H1 (cell line): ENCODE results near the gene PRKN. TPM values are rescaled to one million over a fixed set of nuclear protein-coding genes. Genes with fewer than 3 reads are reported as not detected.

Source experiments
- CTCF ChIA-PET: fragments of 300-600 bp; sonication (Branson Sonifier 250); formaldehyde crosslinking; loops from one replicate; lab custom pipeline; 2021; ENCODE audit not compliant: partially characterized antibody; lab: Charles Lee
- POLR2A ChIA-PET: fragments of 300-600 bp; sonication (Branson Sonifier 250); formaldehyde crosslinking; loops from one replicate; lab custom pipeline; 2021; ENCODE audit warnings: inconsistent platforms; ENCODE audit not compliant: partially characterized antibody; lab: Charles Lee
- DNase-seq, 2 experiments: peaks; one replicate each; pipeline versions ENCODE4 v3.0.0 to v3.0.0-alpha.2; 2010 to 2022; ENCODE audit warnings: low spot score in 2 of 2, low read depth in 1 of 2, mixed read lengths in 1 of 2
- FAIRE-seq: peaks from 2 replicates; lab custom pipeline; 2011; peaks lifted over from hg19 to GRCh38; lab: Jason Lieb, UNC
- H2AFZ ChIP-seq: 2 replicates; pipeline ENCODE4 v1.8.1; 2012; ENCODE audit warnings: low read length, inconsistent platforms
- H2AK5ac ChIP-seq: 2 replicates; pipeline ENCODE4 v1.6.1; 2013; ENCODE audit warnings: low read depth, low read length
- H2BK120ac ChIP-seq: replicated peaks from 2 replicates; pipeline ENCODE3; 2013; ENCODE audit warnings: low read depth, low read length, inconsistent platforms
- H2BK12ac ChIP-seq: 2 replicates; pipeline ENCODE4 v1.6.1; 2013; ENCODE audit warnings: low read depth, low read length
- H2BK15ac ChIP-seq: 2 replicates; pipeline ENCODE4 v1.6.1; 2013; ENCODE audit warnings: low read length
- H2BK20ac ChIP-seq: 2 replicates; pipeline ENCODE4 v1.6.1; 2013; ENCODE audit warnings: low read length
- H2BK5ac ChIP-seq: 2 replicates; pipeline ENCODE4 v1.6.1; 2013; ENCODE audit warnings: low read depth, low read length
- H3K14ac ChIP-seq: 2 replicates; pipeline ENCODE4 v1.6.1; 2013; ENCODE audit warnings: inconsistent platforms; ENCODE audit not compliant: insufficient read length
- H3K18ac ChIP-seq: 2 replicates; pipeline ENCODE4 v1.6.1; 2013; ENCODE audit warnings: low read length; ENCODE audit errors: extremely low read depth
- H3K23ac ChIP-seq: 2 replicates; pipeline ENCODE4 v1.6.1; 2013; ENCODE audit warnings: inconsistent platforms; ENCODE audit not compliant: insufficient read length
- H3K23me2 ChIP-seq: 2 replicates; pipeline ENCODE4 v1.6.1; 2013; ENCODE audit warnings: low read depth, low read length
- H3K27ac ChIP-seq: 2 replicates; pipeline ENCODE4 v1.6.1; 2011; ENCODE audit warnings: low read depth, low read length, inconsistent platforms
- H3K27me3 ChIP-seq, 4 experiments: replicated peaks in 1 of 4; 1 replicate in 1 of 4; 2 replicates in 3 of 4; pipeline versions ENCODE4 v1.6.1 to v1.8.1; 2011 to 2013; ENCODE audit warnings: low read length in 3 of 4, mild to moderate bottlenecking in 3 of 4, inconsistent platforms in 2 of 4, mixed read lengths in 2 of 4, moderate library complexity in 1 of 4; ENCODE audit not compliant: control insufficient read depth in 3 of 4, insufficient read depth in 3 of 4; ENCODE audit errors: extremely low read depth in 1 of 4
- H3K36me3 ChIP-seq, 4 experiments: 2 replicates each; pipeline versions ENCODE4 v1.6.1 to v1.8.1; 2011 to 2013; ENCODE audit warnings: mild to moderate bottlenecking in 4 of 4, low read length in 3 of 4, moderate library complexity in 2 of 4, control low read depth in 1 of 4, inconsistent platforms in 1 of 4; ENCODE audit not compliant: insufficient read depth in 4 of 4, control insufficient read depth in 2 of 4
- H3K4ac ChIP-seq: replicated peaks from 2 replicates; pipeline ENCODE3; 2013; ENCODE audit warnings: low read length, low read depth, mixed read lengths, inconsistent platforms; ENCODE audit not compliant: insufficient read length
- H3K4me1 ChIP-seq, 4 experiments: replicated peaks in 1 of 4; 1 replicate in 1 of 4; 2 replicates in 3 of 4; pipeline versions ENCODE4 v1.6.1 to v1.8.1; 2011 to 2013; ENCODE audit warnings: low read length in 3 of 4, inconsistent platforms in 2 of 4, mixed read lengths in 1 of 4; ENCODE audit not compliant: insufficient read depth in 4 of 4, control insufficient read depth in 3 of 4
- H3K4me2 ChIP-seq, 2 experiments: 2 replicates each; pipeline versions ENCODE4 v1.6.1 to v1.8.1; 2011 to 2013; ENCODE audit warnings: low read depth in 2 of 2, low read length in 2 of 2, control low read depth in 1 of 2, inconsistent platforms in 1 of 2, mild to moderate bottlenecking in 1 of 2; ENCODE audit not compliant: insufficient read depth in 1 of 2
- H3K4me3 ChIP-seq, 4 experiments: fragments of 200-600, 300-600 bp in 1 of 4; sonication (generic), shearing (Covaris generic), sonication (Bioruptor Twin) in 1 of 4; 2 replicates each; pipeline versions ENCODE4 v1.5.1 to v1.8.1; 2011 to 2016; ENCODE audit warnings: low read length in 4 of 4, low read depth in 3 of 4, control low read depth in 2 of 4, inconsistent platforms in 2 of 4, mild to moderate bottlenecking in 2 of 4, mixed read lengths in 1 of 4, moderate library complexity in 1 of 4; ENCODE audit not compliant: insufficient read depth in 2 of 4; ENCODE audit errors: extremely low read depth in 1 of 4
- H3K56ac ChIP-seq: replicated peaks from 2 replicates; pipeline ENCODE3; 2013; ENCODE audit warnings: low read depth, mild to moderate bottlenecking, mixed read lengths, low read length, inconsistent platforms; ENCODE audit not compliant: insufficient read length
- H3K79me1 ChIP-seq: 2 replicates; pipeline ENCODE4 v1.6.1; 2013; ENCODE audit warnings: low read depth, low read length, control low read depth
- H3K79me2 ChIP-seq, 2 experiments: 2 replicates each; pipeline versions ENCODE4 v1.6.1 to v1.8.1; 2012 to 2013; ENCODE audit warnings: low read length in 2 of 2, mild to moderate bottlenecking in 2 of 2, inconsistent platforms in 1 of 2; ENCODE audit not compliant: insufficient read depth in 2 of 2, control insufficient read depth in 1 of 2
- H3K9ac ChIP-seq, 4 experiments: replicated peaks in 1 of 4; 1 replicate in 1 of 4; 2 replicates in 3 of 4; pipeline versions ENCODE4 v1.6.1 to v1.8.1; 2011 to 2013; ENCODE audit warnings: low read depth in 3 of 4, low read length in 3 of 4, control low read depth in 2 of 4, mild to moderate bottlenecking in 2 of 4, moderate library complexity in 2 of 4, inconsistent platforms in 1 of 4; ENCODE audit errors: extremely low read depth in 1 of 4
- H3K9me3 ChIP-seq, 2 experiments: 2 replicates each; pipeline versions ENCODE4 v1.6.1 to v1.8.1; 2012 to 2013; ENCODE audit warnings: mild to moderate bottlenecking in 2 of 2, moderate library complexity in 2 of 2, control low read depth in 1 of 2, inconsistent platforms in 1 of 2, low read depth in 1 of 2, low read length in 1 of 2, mixed read lengths in 1 of 2; ENCODE audit not compliant: insufficient read depth in 2 of 2
- H4K20me1 ChIP-seq, 2 experiments: replicated peaks in 1 of 2; 2 replicates each; pipeline versions ENCODE3 to v1.8.1; 2011 to 2013; ENCODE audit warnings: inconsistent platforms in 2 of 2, low read length in 2 of 2, mild to moderate bottlenecking in 1 of 2; ENCODE audit not compliant: insufficient read depth in 2 of 2, control insufficient read depth in 1 of 2
- H4K5ac ChIP-seq: 2 replicates; pipeline ENCODE4 v1.6.1; 2013; ENCODE audit warnings: low read length, low read depth, mixed read lengths, inconsistent platforms; ENCODE audit not compliant: insufficient read length
- H4K8ac ChIP-seq: 2 replicates; pipeline ENCODE4 v1.8.0; 2013; ENCODE audit warnings: mild to moderate bottlenecking, moderate library complexity, low read length, inconsistent platforms; ENCODE audit not compliant: insufficient read depth; ENCODE audit errors: extremely low read depth
- H4K91ac ChIP-seq: replicated peaks from 2 replicates; pipeline ENCODE3; 2013; ENCODE audit warnings: low read length, mixed read lengths, inconsistent platforms; ENCODE audit not compliant: insufficient read length
- HDAC2 ChIP-seq, 2 experiments: fragments of 300-600 bp in 1 of 2; sonication (generic) in 1 of 2; IDR thresholded peaks; 2 replicates each; pipeline ENCODE4 v1.6.1; 2011 to 2012; ENCODE audit warnings: low read depth in 2 of 2, low read length in 2 of 2, mild to moderate bottlenecking in 2 of 2, moderate library complexity in 2 of 2, borderline replicate concordance in 1 of 2, inconsistent platforms in 1 of 2
- HDAC6 ChIP-seq: IDR thresholded peaks from one replicate; pipeline ENCODE4 v1.7.1; 2012; ENCODE audit warnings: low read depth, mild to moderate bottlenecking, inconsistent platforms, low read length, moderate library complexity
- KDM1A ChIP-seq: fragments of 200-600, 300-600 bp; sonication (generic); IDR thresholded peaks from 2 replicates; pipeline ENCODE4 v1.7.1; 2016; ENCODE audit warnings: mild to moderate bottlenecking, low read length, borderline replicate concordance
- NANOG ChIP-seq: IDR thresholded peaks from 2 replicates; pipeline ENCODE4 v1.6.1; 2011; ENCODE audit warnings: low read length, low read depth, mild to moderate bottlenecking, inconsistent platforms; ENCODE audit not compliant: insufficient read depth, poor library complexity, severe bottlenecking
- POLR2AphosphoS5 ChIP-seq: IDR thresholded peaks from 2 replicates; pipeline ENCODE4 v1.6.1; 2011; ENCODE audit warnings: low read depth, low read length
- POU5F1 ChIP-seq: IDR thresholded peaks from 2 replicates; pipeline ENCODE4 v1.6.1; 2011; ENCODE audit warnings: low read depth, mild to moderate bottlenecking, low read length, moderate library complexity
- RNF2 ChIP-seq: fragments of 200-900, 300-1000 bp; sonication (generic); IDR thresholded peaks from 2 replicates; pipeline ENCODE4 v1.7.1; 2016; ENCODE audit warnings: borderline replicate concordance, low read depth, mild to moderate bottlenecking, antibody characterized with exemption, low read length; ENCODE audit not compliant: poor library complexity, severe bottlenecking; ENCODE audit errors: missing control alignments
- RXRA ChIP-seq: IDR thresholded peaks from 2 replicates; pipeline ENCODE4 v1.6.1; 2011; ENCODE audit warnings: low read depth, mild to moderate bottlenecking, low read length, moderate library complexity; ENCODE audit not compliant: insufficient read depth
- SIN3A ChIP-seq, 2 experiments: IDR thresholded peaks in 1 of 2; conservative IDR thresholded peaks in 1 of 2; 2 replicates each; pipeline ENCODE4 v1.6.1; 2011 to 2012; ENCODE audit warnings: low read length in 2 of 2, improper control_type of control experiment in 1 of 2, low read depth in 1 of 2, mild to moderate bottlenecking in 1 of 2
- SRF ChIP-seq: IDR thresholded peaks from 2 replicates; pipeline ENCODE4 v1.6.1; 2011; ENCODE audit warnings: mild to moderate bottlenecking, low read depth, low read length, moderate library complexity
- TAF1 ChIP-seq: IDR thresholded peaks from 2 replicates; pipeline ENCODE4 v1.6.1; 2011; ENCODE audit warnings: mild to moderate bottlenecking, low read depth, low read length
- TCF12 ChIP-seq: IDR thresholded peaks from 2 replicates; pipeline ENCODE4 v1.6.1; 2011; ENCODE audit warnings: low read depth, mild to moderate bottlenecking, low read length
- YY1 ChIP-seq: IDR thresholded peaks from 2 replicates; pipeline ENCODE4 v1.6.1; 2011; ENCODE audit warnings: low read depth, mild to moderate bottlenecking, low read length
- WGBS, 2 experiments: shearing (Covaris generic) in 1 of 2; methylation state at CpG; one replicate each; pipeline versions ENCODE4 v1.1.6 to v1.1.7; 2013 to 2015; ENCODE audit warnings: low lambda C conversion rate in 2 of 2, mixed read lengths in 2 of 2, inconsistent platforms in 1 of 2, low coverage in 1 of 2, missing lambda C conversion rate in 1 of 2; ENCODE audit not compliant: insufficient replicate concordance in 2 of 2, insufficient coverage in 1 of 2, insufficient read length in 1 of 2; ENCODE audit errors: extremely low coverage in 1 of 2, missing lambda C conversion rate in 1 of 2; 5-methylcytosine and 5-hydroxymethylcytosine counted together
- polyA plus RNA-seq, 7 experiments: library from polyadenylated mRNA; depleted of rRNA in 3 of 7; stranded (reverse) in 5 of 7; unstranded in 2 of 7; fragments of >200 nt in 5 of 7; fragments of 200-250 nt in 2 of 7; gene quantifications; 1 replicate in 5 of 7; 2 replicates in 1 of 7; 4 replicates in 1 of 7; pipeline versions ENCODE4 v1.2.1 to v1.2.3, GENCODE V29; 2011 to 2013; ENCODE audit warnings: missing spikeins in 2 of 7, mixed read lengths in 2 of 7
- total RNA-seq: library from RNA; stranded (reverse); fragmentation: NEBNext Ultra II Directional; extraction: Animal tissue kit (Norgen Biotek cat#: 25700); gene quantifications from 2 replicates; pipeline ENCODE4 v1.2.1, GENCODE V29; 2021

PRKN gene
- total and polyA plus RNA-seq, 2 of the 8 experiments (the other 6 are each of a cell fraction or from before 2014, with no cell fraction given) = 0.13 to 0.29 TPM

DNA sequence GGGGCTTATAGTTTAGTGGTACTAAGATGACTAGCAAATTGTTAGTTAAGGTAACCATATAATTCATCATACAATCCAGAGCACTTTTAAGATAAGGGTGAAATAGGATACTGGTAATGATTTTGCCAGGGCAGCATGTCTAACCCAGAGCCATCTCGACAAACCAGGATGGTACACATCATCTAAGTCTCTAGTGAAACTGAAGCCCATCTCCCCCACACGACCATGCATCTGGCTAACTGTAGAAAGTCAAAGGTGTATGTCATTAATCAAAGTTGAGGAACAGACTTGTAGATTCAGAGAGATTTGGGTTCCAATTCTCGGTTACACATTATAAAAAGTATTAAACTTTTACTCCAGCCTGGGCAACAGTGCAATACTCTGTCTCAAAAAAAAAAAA lies 78.3 kb downstream of the PRKN start:
- no peak overlapping the region for H2BK5ac ChIP-seq
- H3K4ac ChIP-seq = no peak overlapping the region
- no peak overlapping the region for H3K4me2 ChIP-seq
- FAIRE-seq = no peak
- no peak overlapping the region for H2BK120ac ChIP-seq
- H3K27ac ChIP-seq = no peak overlapping the region
- H3K23ac ChIP-seq = no peak overlapping the region
- H4K91ac ChIP-seq = no peak overlapping the region
- no peaks in the 10 kb centered on the region for H3K27me3 ChIP-seq
- H3K79me1 ChIP-seq = no peaks in the 10 kb centered on the region
- H3K4me1 ChIP-seq = no peaks in the 10 kb centered on the region; a peak in 1 of 7 replicates
- no peak overlapping the region for H4K8ac ChIP-seq
- no peak overlapping the region for H3K9ac ChIP-seq
- no peak overlapping the region for H4K5ac ChIP-seq
- H3K18ac ChIP-seq = no peak overlapping the region
- H3K56ac ChIP-seq = no peak overlapping the region
- ChIA-PET CTCF (no interaction called here), POLR2A (no interaction called here)
- no peak overlapping the region for H2BK15ac ChIP-seq
- no peaks in the 10 kb centered on the region for H3K9me3 ChIP-seq
- no peak overlapping the region for H3K14ac ChIP-seq
- no peak overlapping the region for H2BK20ac ChIP-seq
- WGBS, 2 experiments = 92% methylated on average over 3 of the region's 3 CpGs; no CpG with 5 or more reads in 1 of the 2 experiments
- no peaks in the 10 kb centered on the region for H3K36me3 ChIP-seq
- no peak overlapping the region for H2AK5ac ChIP-seq
- no peaks in the 10 kb centered on the region for H3K23me2 ChIP-seq
- H2BK12ac ChIP-seq = no peak overlapping the region
- no peak overlapping the region for H3K4me3 ChIP-seq
- DNase-seq = no peak
- no peak overlapping the region for H2AFZ ChIP-seq
- no peaks in the 10 kb centered on the region for H4K20me1 ChIP-seq
- no peaks in the 10 kb centered on the region for H3K79me2 ChIP-seq
- TF ChIP-seq NANOG (no peak), TAF1 (no peak), SRF (no peak), RXRA (no peak), TCF12 (no peak), KDM1A (no peak), SIN3A (conservative IDR thresholded peaks at IDR 0.05 in 1 of 2, IDR thresholded peaks at IDR 0.05 in 1 of 2; ENCODE audit: low read depth in 1 of 2, low read length in 2 of 2) (no peak), HDAC6 (no peak), HDAC2 (IDR thresholded peaks at IDR 0.05; ENCODE audit: borderline replicate concordance in 1 of 2, low read depth in 2 of 2, low read length in 2 of 2) (no peak), YY1 (no peak), POU5F1 (no peak), POLR2AphosphoS5 (no peak), RNF2 (no peak)
